GM12872 (cell line): ENCODE measurements around the gene SLC4A2.

ENCODE experiments used
- CTCF ChIP-seq: IDR thresholded peaks from 3 replicates; pipeline ENCODE4 v1.5.1; 2011; ENCODE audit warnings: low read depth, mild to moderate bottlenecking, low read length, moderate library complexity; ENCODE audit not compliant: insufficient read depth

Gene SLC4A2

GRCh38 chr7:151028948-151029501 is 30.4 kb upstream of the SLC4A2 start:
- TF ChIP-seq CTCF, result no peak

- TF ChIP-seq CTCF, result no peak
These were observed 28.4 kb upstream of the SLC4A2 start for GRCh38 chr7:151031011-151031410.

GRCh38 chr7:151032936-151033863 is 26.2 kb upstream of the SLC4A2 start:
- no peak for TF ChIP-seq CTCF

- TF ChIP-seq CTCF, result no peak
These were observed 25.5 kb upstream of the SLC4A2 start for GRCh38 chr7:151033864-151034249.

GRCh38 chr7:151034312-151035025 is 24.9 kb upstream of the SLC4A2 start:
- TF ChIP-seq CTCF, result no peak

GRCh38 chr7:151035026-151035717 is 24.2 kb upstream of the SLC4A2 start:
- TF ChIP-seq CTCF, result no peak

- no peak for TF ChIP-seq CTCF
These were observed 23.5 kb upstream of the SLC4A2 start for GRCh38 chr7:151035902-151036301.
